Retinal pigment epithelial cell (primary cell): ENCODE data around the gene TMEM63B.
"Not testable (repeated sequence)": the region's sequence is repeated elsewhere in the genome, so short reads cannot be mapped to it uniquely, and the experiment has no call there.

Experiments
- DNase-seq: peaks from one replicate; pipeline ENCODE4 v3.0.0-alpha.2; 2010; ENCODE audit warnings: low read depth
- H3K4me3 ChIP-seq: 2 replicates; pipeline ENCODE4 v1.5.1; 2011; ENCODE audit warnings: mild to moderate bottlenecking, low read length, control low read depth, moderate library complexity
- CTCF ChIP-seq: conservative IDR thresholded peaks from 2 replicates; pipeline ENCODE4 v1.5.1; 2011; ENCODE audit warnings: low read depth, low read length, control low read depth, inconsistent platforms

TMEM63B gene

GRCh38 chr6:44090465-44090864 lies 36.9 kb upstream of the TMEM63B start:
- no peak overlapping the region for H3K4me3 ChIP-seq
- DNase-seq = no peak
- TF ChIP-seq CTCF = no peak

GRCh38 chr6:44091356-44091755 lies 36.0 kb upstream of the TMEM63B start:
- not testable (repeated sequence) for H3K4me3 ChIP-seq, DNase-seq

DNA sequence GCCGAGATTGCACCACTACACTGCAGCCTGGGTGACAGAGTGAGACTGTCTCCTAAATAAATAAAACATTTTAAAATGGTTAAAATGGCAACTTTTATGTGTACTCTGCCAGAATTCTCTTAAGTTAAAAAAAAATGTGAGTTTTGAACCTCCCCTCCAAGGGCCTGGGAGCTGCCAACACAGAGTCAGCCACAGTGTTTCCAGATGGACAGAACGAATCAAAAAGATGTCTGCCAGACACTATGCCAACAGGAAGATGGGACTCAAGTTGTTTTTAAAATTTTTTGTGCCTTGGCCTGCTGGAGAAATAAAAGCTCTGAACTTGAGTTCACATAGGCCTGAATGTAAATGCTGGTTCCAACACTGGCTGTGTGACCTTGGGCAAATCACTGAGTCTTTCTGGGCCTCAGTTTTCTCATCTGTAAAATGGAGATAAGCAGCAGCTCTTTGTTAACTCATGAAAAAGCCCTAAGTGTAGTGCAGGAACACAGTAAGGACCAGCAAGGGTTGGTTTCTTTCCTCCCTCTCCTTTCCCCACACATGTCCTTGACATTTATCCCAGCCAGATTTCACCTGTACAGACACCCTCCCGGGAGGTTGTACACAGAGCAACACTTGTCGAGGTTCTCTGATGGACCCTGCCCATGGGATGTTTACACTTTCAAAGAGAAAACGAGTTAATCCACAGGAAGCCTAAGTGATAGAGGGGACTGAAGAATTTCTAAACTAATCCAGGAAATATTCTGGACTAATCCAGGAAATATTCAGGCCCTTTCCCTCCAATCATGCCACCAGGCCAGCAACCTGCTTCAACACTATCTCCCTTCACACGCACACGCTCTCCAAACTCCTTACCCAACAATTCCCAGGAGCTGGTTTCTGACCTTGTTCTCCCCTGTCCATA lies 35.1 kb upstream of the TMEM63B start:
- TF ChIP-seq CTCF = no peak
- DNase-seq = no peak
- no peak overlapping the region for H3K4me3 ChIP-seq

DNA sequence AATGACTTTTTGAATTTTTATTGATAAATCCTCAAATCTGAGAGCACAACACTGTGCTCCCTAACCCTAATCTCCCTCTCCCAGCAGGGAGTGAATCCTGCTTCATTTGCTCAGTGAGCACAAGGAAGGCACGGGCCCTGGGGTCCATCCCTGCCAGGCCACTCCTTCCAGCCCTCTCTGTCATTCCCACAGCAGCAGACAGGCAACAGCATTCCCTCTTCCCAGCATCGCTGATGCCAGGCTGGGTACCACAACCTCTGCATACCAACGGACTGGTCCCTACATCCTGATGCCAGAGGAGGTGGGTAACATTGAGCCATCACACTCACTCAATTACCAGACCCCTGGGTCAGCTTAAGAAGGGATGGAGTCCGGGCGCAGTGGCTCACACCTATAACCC lies 34.3 kb upstream of the TMEM63B start:
- no peak for TF ChIP-seq CTCF
- H3K4me3 ChIP-seq = no peak overlapping the region
- DNase-seq = no peak

DNA sequence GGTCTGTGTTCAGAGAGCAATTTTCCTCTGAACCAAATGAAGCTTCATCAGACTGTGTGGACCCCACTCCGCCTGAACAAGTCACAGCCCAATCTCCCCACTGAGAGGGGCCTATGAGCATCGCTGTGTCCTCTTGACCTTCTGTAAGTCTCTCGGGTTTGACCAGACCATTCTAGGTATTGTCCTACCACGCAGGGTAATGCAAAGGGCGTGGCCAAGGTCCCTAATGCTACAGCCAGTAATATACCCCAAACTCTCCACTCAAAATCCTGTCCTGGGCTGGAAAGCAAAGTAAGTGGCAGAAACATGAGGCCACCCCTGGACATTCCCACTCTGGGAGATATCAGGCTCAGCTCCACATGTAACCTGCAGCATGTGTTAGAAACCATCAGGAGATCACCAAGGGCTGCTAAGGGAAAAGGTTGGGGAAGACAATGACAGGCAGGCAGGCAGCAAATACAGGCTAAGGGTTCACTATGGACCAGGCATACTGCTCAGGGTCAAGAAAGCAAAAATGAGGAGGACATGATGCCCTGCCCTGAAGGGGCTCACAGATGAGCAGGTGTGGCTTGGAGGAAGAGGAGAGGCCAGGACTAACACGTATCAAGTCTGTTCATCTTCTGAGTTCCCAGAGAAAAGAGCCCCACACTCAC lies 33.5 kb upstream of the TMEM63B start:
- no peak overlapping the region for H3K4me3 ChIP-seq
- TF ChIP-seq CTCF = no peak

GRCh38 chr6:44094403-44095242 lies 32.7 kb upstream of the TMEM63B start:
- TF ChIP-seq CTCF = no peak
- no peak for DNase-seq
- H3K4me3 ChIP-seq = no peak overlapping the region

More for the DNA sequence above, 33.5 kb upstream of the TMEM63B start:
- no peak for DNase-seq

GRCh38 chr6:44095243-44095623 lies 32.1 kb upstream of the TMEM63B start:
- H3K4me3 ChIP-seq, DNase-seq: not testable (repeated sequence)
